Hepatocyte (in vitro differentiated cells): ENCODE data around the gene BCL2.

Source experiments
- EZH2 ChIP-seq: fragments of 200-600 bp; sonication (generic); IDR thresholded peaks from 2 replicates; pipeline ENCODE4 v1.6.1; 2016; ENCODE audit warnings: antibody characterized with exemption, mild to moderate bottlenecking, borderline replicate concordance
- EZH2phosphoT487 ChIP-seq: fragments of 200-600 bp; sonication (generic); IDR thresholded peaks from one replicate; pipeline ENCODE4 v1.6.1; 2018; ENCODE audit warnings: antibody characterized with exemption, mild to moderate bottlenecking, low read depth, moderate library complexity; ENCODE audit not compliant: unreplicated experiment, severe bottlenecking
- TF ChIP-seq, protein P1 (sequence below): fragments of 200-600 bp; sonication (generic); IDR thresholded peaks from 2 replicates; pipeline ENCODE4 v1.5.1; 2016; ENCODE audit warnings: antibody characterized with exemption, mild to moderate bottlenecking; ENCODE audit not compliant: poor library complexity

GRCh38 chr18:63185984-63186383, 133.6 kb downstream of the BCL2 start:
- TF ChIP-seq EZH2 (no peak), EZH2phosphoT487 (no peak)
- TF ChIP-seq, protein P1, sequence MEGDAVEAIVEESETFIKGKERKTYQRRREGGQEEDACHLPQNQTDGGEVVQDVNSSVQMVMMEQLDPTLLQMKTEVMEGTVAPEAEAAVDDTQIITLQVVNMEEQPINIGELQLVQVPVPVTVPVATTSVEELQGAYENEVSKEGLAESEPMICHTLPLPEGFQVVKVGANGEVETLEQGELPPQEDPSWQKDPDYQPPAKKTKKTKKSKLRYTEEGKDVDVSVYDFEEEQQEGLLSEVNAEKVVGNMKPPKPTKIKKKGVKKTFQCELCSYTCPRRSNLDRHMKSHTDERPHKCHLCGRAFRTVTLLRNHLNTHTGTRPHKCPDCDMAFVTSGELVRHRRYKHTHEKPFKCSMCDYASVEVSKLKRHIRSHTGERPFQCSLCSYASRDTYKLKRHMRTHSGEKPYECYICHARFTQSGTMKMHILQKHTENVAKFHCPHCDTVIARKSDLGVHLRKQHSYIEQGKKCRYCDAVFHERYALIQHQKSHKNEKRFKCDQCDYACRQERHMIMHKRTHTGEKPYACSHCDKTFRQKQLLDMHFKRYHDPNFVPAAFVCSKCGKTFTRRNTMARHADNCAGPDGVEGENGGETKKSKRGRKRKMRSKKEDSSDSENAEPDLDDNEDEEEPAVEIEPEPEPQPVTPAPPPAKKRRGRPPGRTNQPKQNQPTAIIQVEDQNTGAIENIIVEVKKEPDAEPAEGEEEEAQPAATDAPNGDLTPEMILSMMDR, result no peak
